B cell (primary cell): ENCODE measurements around the gene XDH. TPM values are rescaled to one million over a fixed set of nuclear protein-coding genes. Genes with fewer than 3 reads are reported as not detected.

Experiments used
- ATAC-seq: fragments of 200-7000 bp; cut with Tn5 transposase; one replicate; pipeline ENCODE4 v1.10.0; 2021; ENCODE audit warnings: low read depth, mild to moderate bottlenecking, moderate number of reproducible peaks, moderate library complexity
- CTCF ChIA-PET: fragments of 350-600 bp; sonication (Branson Sonifier 250); formaldehyde crosslinking; loops from one replicate; lab custom pipeline; 2021; ENCODE audit warnings: antibody characterized with exemption, inconsistent platforms; lab: Charles Lee
- POLR2A ChIA-PET: fragments of 350-600 bp; sonication (Branson Sonifier 250); formaldehyde crosslinking; loops from one replicate; lab custom pipeline; 2021; ENCODE audit warnings: antibody characterized with exemption; lab: Charles Lee
- DNase-seq: peaks from one replicate; pipeline ENCODE4 v3.0.0; 2013
- H2AFZ ChIP-seq: 2 replicates; pipeline ENCODE4 v1.6.1; 2012; ENCODE audit warnings: mild to moderate bottlenecking, low read depth, low read length; ENCODE audit not compliant: insufficient read depth, poor library complexity, severe bottlenecking
- H3K27ac ChIP-seq, 2 donors: 1 replicate in 1 of 2; 2 replicates in 1 of 2; pipeline ENCODE4 v1.5.1; 2012 to 2013; ENCODE audit warnings: low read length in 2 of 2, mild to moderate bottlenecking in 2 of 2, moderate library complexity in 1 of 2
- H3K27me3 ChIP-seq, 4 experiments: fragments of 200-600 bp in 1 of 4; sonication (generic) in 1 of 4; replicated peaks in 1 of 4; 1 replicate in 2 of 4; 2 replicates in 2 of 4; pipeline versions ENCODE4 v1.6.1 to v1.7.0; 2013 to 2016; ENCODE audit warnings: low read length in 3 of 4, mild to moderate bottlenecking in 2 of 4, mixed read lengths in 1 of 4, moderate library complexity in 1 of 4; ENCODE audit not compliant: insufficient read depth in 4 of 4, control insufficient read depth in 3 of 4; ENCODE audit errors: control extremely low read depth in 1 of 4
- H3K36me3 ChIP-seq, 2 experiments: replicated peaks in 1 of 2; 1 replicate in 1 of 2; 2 replicates in 1 of 2; pipeline versions ENCODE4 v1.6.1 to v1.7.1; 2013; ENCODE audit warnings: low read length in 1 of 2; ENCODE audit not compliant: insufficient read depth in 2 of 2, control insufficient read depth in 1 of 2; ENCODE audit errors: control extremely low read depth in 1 of 2, extremely low read depth in 1 of 2
- H3K4me1 ChIP-seq, 2 donors: fragments of 200-600 bp in 1 of 2; sonication (generic) in 1 of 2; 1 replicate in 1 of 2; 2 replicates in 1 of 2; pipeline versions ENCODE4 v1.5.1 to v1.6.1; 2013 to 2017; ENCODE audit warnings: low read length in 2 of 2; ENCODE audit not compliant: control insufficient read depth in 2 of 2, insufficient read depth in 2 of 2
- H3K4me2 ChIP-seq: replicated peaks from 2 replicates; pipeline ENCODE3; 2012; ENCODE audit warnings: mild to moderate bottlenecking, low read depth, low read length; ENCODE audit not compliant: poor library complexity, severe bottlenecking
- H3K4me3 ChIP-seq, 5 experiments: fragments of 200-600 bp in 1 of 5; sonication (generic) in 1 of 5; 1 replicate in 3 of 5; 2 replicates in 2 of 5; pipeline versions ENCODE4 v1.5.1 to v1.7.0; 2011 to 2016; ENCODE audit warnings: low read length in 4 of 5, mild to moderate bottlenecking in 4 of 5, low read depth in 2 of 5, control low read depth in 1 of 5, moderate library complexity in 1 of 5; ENCODE audit not compliant: insufficient read depth in 1 of 5; ENCODE audit errors: control extremely low read depth in 1 of 5, extremely low read depth in 1 of 5
- H3K79me2 ChIP-seq: fragments of 200-600 bp; sonication (generic); one replicate; pipeline ENCODE4 v1.6.0; 2016; ENCODE audit warnings: low read length; ENCODE audit not compliant: control insufficient read depth, insufficient read depth
- H3K9ac ChIP-seq: fragments of 200-600 bp; sonication (generic); 2 replicates; pipeline ENCODE4 v1.6.1; 2017; ENCODE audit warnings: mild to moderate bottlenecking, low read length, moderate library complexity
- H3K9me3 ChIP-seq, 3 donors: one replicate each; pipeline versions ENCODE4 v1.6.1 to v1.7.1; 2013; ENCODE audit warnings: low read length in 2 of 3; ENCODE audit not compliant: control insufficient read depth in 2 of 3, insufficient read depth in 1 of 3; ENCODE audit errors: control extremely low read depth in 1 of 3
- H4K20me1 ChIP-seq: 2 replicates; pipeline ENCODE4 v1.6.0; 2012; ENCODE audit warnings: mild to moderate bottlenecking, low read length; ENCODE audit not compliant: insufficient read depth, control insufficient read depth, poor library complexity, severe bottlenecking
- H3K27ac Mint-ChIP-seq: one replicate; pipeline ENCODE4 v1.8.0; 2021; ENCODE audit warnings: mixed read lengths
- H3K27me3 Mint-ChIP-seq: one replicate; pipeline ENCODE4 v1.8.0; 2021; ENCODE audit warnings: mixed read lengths
- H3K4me1 Mint-ChIP-seq: one replicate; pipeline ENCODE4 v1.8.0; 2021; ENCODE audit warnings: mixed read lengths
- H3K4me3 Mint-ChIP-seq: one replicate; pipeline ENCODE4 v1.8.0; 2021; ENCODE audit warnings: mixed read lengths
- H3K9me3 Mint-ChIP-seq: one replicate; pipeline ENCODE4 v1.8.0; 2022; ENCODE audit warnings: mixed read lengths; ENCODE audit not compliant: insufficient read depth
- EZH2 ChIP-seq: IDR thresholded peaks from 2 replicates; pipeline ENCODE4 v1.6.1; 2012; ENCODE audit warnings: borderline replicate concordance, low read depth, mild to moderate bottlenecking, moderate library complexity, low read length; ENCODE audit not compliant: insufficient read depth, poor library complexity, severe bottlenecking
- whole genome bisulfite sequencing: methylation state at CpG from one replicate; pipeline ENCODE4 v1.1.5; 2013; ENCODE audit warnings: missing lambda C conversion rate; ENCODE audit not compliant: insufficient coverage; 5-methylcytosine and 5-hydroxymethylcytosine counted together
- intact Hi-C: fragments of 100-400 bp; cut with micrococcal nuclease; formaldehyde crosslinking; loops from one replicate; pipeline ENCODE4 v1.10.0; 2022
- polyA plus RNA-seq: library from polyadenylated mRNA; depleted of rRNA; stranded (reverse); fragments of >200 nt; gene quantifications from 2 replicates; pipeline ENCODE4 v1.2.3, GENCODE V29; 2012
- total RNA-seq, 2 donors: library from RNA; stranded (reverse); fragments of 120-200 nt in 1 of 2; gene quantifications; 1 replicate in 1 of 2; 2 replicates in 1 of 2; pipeline versions ENCODE4 v1.2.3 to v1.2.4, GENCODE V29; 2013 to 2022
- TF ChIP-seq, protein P1 (sequence below): fragments of 200-600 bp; IDR thresholded peaks from one replicate; pipeline ENCODE4 v1.8.0; 2022; ENCODE audit warnings: antibody characterized with exemption, mild to moderate bottlenecking

The XDH gene
- total and polyA plus RNA-seq, 2 donors (not counting 1 experiment from before 2014, with no cell fraction given) = not detected

DNA sequence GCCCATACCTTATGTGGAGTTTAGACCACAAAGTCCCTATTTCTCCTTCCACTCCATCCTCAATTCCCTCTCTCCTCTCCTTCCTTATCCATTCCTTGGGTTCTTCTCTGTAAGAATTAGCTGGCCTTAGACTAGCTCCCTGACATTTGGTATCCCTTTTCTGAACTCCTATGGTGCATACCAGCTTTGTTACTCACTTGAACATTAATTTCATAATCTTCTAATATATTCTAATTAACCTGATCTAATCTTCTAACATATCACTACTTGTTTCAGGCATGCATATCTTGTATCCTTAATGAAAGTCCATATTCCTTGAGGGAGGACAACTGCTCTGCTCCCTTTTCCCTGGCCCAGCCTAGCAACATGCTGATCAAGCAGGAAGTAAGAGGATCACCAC, 114.2 kb downstream of the XDH start:
- Histone ChIP-seq H3K79me2 (no peaks in the 10 kb centered on the region), H3K36me3 (no peaks in the 10 kb centered on the region), H2AFZ (no peak overlapping the region), H3K4me2 (no peak overlapping the region), H3K9ac (no peak overlapping the region), H3K4me1 (peaks cover 7 to 12% of the 10 kb centered on the region in 2 donors), H3K9me3 (no peaks in the 10 kb centered on the region), H3K4me3 (no peak overlapping the region), H4K20me1 (no peaks in the 10 kb centered on the region), H3K27ac (no peak overlapping the region), H3K27me3 (no peaks in the 10 kb centered on the region)
- ChIA-PET CTCF (interaction anchor here (0.6 to 1.0 kb wide), 2 partner anchors 132 to 826 kb away, joined by 3 read pairs; no protein-coding TSS in a partner anchor), POLR2A (interaction anchor here (0.6 kb wide), 1 partner anchor 29 kb away, joined by 4 read pairs; no protein-coding TSS in a partner anchor)
- no peaks in the 10 kb centered on the region for H3K9me3 Mint-ChIP-seq
- no peak for ATAC-seq
- intact Hi-C loops = no loop called here
- DNase-seq = no peak
- no peak overlapping the region for H3K4me3 Mint-ChIP-seq
- TF ChIP-seq, protein P1, sequence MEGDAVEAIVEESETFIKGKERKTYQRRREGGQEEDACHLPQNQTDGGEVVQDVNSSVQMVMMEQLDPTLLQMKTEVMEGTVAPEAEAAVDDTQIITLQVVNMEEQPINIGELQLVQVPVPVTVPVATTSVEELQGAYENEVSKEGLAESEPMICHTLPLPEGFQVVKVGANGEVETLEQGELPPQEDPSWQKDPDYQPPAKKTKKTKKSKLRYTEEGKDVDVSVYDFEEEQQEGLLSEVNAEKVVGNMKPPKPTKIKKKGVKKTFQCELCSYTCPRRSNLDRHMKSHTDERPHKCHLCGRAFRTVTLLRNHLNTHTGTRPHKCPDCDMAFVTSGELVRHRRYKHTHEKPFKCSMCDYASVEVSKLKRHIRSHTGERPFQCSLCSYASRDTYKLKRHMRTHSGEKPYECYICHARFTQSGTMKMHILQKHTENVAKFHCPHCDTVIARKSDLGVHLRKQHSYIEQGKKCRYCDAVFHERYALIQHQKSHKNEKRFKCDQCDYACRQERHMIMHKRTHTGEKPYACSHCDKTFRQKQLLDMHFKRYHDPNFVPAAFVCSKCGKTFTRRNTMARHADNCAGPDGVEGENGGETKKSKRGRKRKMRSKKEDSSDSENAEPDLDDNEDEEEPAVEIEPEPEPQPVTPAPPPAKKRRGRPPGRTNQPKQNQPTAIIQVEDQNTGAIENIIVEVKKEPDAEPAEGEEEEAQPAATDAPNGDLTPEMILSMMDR = no peak
- no peak for TF ChIP-seq EZH2
- peaks cover 7% of the 10 kb centered on the region for H3K4me1 Mint-ChIP-seq
- H3K27ac Mint-ChIP-seq = no peak overlapping the region
- H3K27me3 Mint-ChIP-seq = no peaks in the 10 kb centered on the region

DNA sequence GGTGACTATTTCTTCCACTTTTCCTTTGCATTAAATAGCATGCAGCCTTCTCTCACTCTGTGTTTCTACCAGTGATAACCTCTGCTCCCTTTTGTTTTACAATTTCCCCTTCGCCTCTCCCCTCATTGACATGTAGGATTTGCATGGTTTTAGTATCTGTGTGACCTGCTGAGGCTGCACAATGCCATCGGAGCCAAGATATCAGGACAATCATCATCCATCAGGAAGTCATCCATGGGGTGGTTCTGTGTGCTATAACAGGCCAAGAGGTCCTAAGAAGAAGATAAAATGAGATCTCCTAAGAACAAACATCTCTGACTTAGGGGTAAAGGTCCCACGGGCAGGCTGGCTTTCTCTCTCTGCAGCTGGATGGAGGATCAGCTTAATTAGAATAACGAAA, 115.0 kb downstream of the XDH start:
- intact Hi-C loops = no loop called here
- 67% methylated on average over 1 of the region's 4 CpGs for WGBS
- Histone ChIP-seq H3K4me2 (no peak overlapping the region), H4K20me1 (no peaks in the 10 kb centered on the region), H3K79me2 (no peaks in the 10 kb centered on the region), H3K4me1 (peaks cover 7 to 12% of the 10 kb centered on the region in 2 donors), H2AFZ (no peak overlapping the region), H3K36me3 (no peaks in the 10 kb centered on the region), H3K27ac (no peak overlapping the region), H3K4me3 (no peak overlapping the region), H3K9ac (no peak overlapping the region), H3K9me3 (no peaks in the 10 kb centered on the region), H3K27me3 (no peaks in the 10 kb centered on the region)
- POLR2A ChIA-PET = interaction anchor here (0.6 kb wide), 1 partner anchor 28 kb away, joined by 4 read pairs; no protein-coding TSS in a partner anchor
- CTCF ChIA-PET = interaction anchor here (0.6 to 1.0 kb wide), 2 partner anchors 131 to 582 kb away, joined by 3 read pairs; no protein-coding TSS in a partner anchor
- ATAC-seq (no peak), DNase-seq (no peak)
- Mint-ChIP-seq H3K27me3 (no peaks in the 10 kb centered on the region), H3K9me3 (no peaks in the 10 kb centered on the region), H3K4me3 (no peak overlapping the region), H3K27ac (no peak overlapping the region), H3K4me1 (peaks cover 7% of the 10 kb centered on the region)
- TF ChIP-seq, protein P1 = no peak
- no peak for TF ChIP-seq EZH2
